K562 (cell line): ENCODE results near the gene CBX4. TPM values are rescaled to one million over a fixed set of nuclear protein-coding genes. Genes with fewer than 3 reads are reported as not detected.

Experiments
- ATF1 ChIP-seq, 2 experiments: fragments of 450-650 bp in 1 of 2; IDR thresholded peaks; 2 replicates each; pipeline ENCODE4 v1.6.1; 2016; ENCODE audit warnings: missing compliant biosample characterization in 1 of 2, missing genetic modification characterization in 1 of 2
- CBFA2T3 ChIP-seq: fragments of 450-650 bp; IDR thresholded peaks from 2 replicates; pipeline ENCODE4 v1.6.1; 2017
- CEBPG ChIP-seq, 3 experiments: fragments of 200-800 bp in 1 of 3; sonication (Bioruptor generic) in 1 of 3; sonication (generic) in 1 of 3; formaldehyde crosslinking in 1 of 3; IDR thresholded peaks in 2 of 3; conservative IDR thresholded peaks in 1 of 3; 2 replicates each; pipeline versions ENCODE4 v1.6.1 to v1.8.0; 2016 to 2022; ENCODE audit warnings: missing compliant biosample characterization in 2 of 3, missing genetic modification characterization in 2 of 3, mild to moderate bottlenecking in 1 of 3, missing genetic modification reagents in 1 of 3
- FUS ChIP-seq: fragments of 200-400 bp; formaldehyde crosslinking; optimal IDR thresholded peaks from 2 replicates; pipeline ENCODE3; 2017; ENCODE audit warnings: low read depth, low read length
- KHSRP ChIP-seq: fragments of 450-650 bp; IDR thresholded peaks from 2 replicates; pipeline ENCODE4 v1.6.1; 2017
- MCM5 ChIP-seq: fragments of 450-650 bp; IDR thresholded peaks from 2 replicates; pipeline ENCODE4 v1.6.1; 2016; ENCODE audit warnings: low read depth
- MTA1 ChIP-seq: fragments of 450-650 bp; IDR thresholded peaks from 2 replicates; pipeline ENCODE4 v1.6.1; 2017; ENCODE audit warnings: borderline replicate concordance
- POLR3A ChIP-seq: IDR thresholded peaks from 2 replicates; pipeline ENCODE4 v1.6.1; 2011; ENCODE audit warnings: borderline replicate concordance, mild to moderate bottlenecking, moderate library complexity; ENCODE audit not compliant: insufficient read length, insufficient read depth; ENCODE audit errors: extremely low read depth
- PRPF4 ChIP-seq: fragments of 200-400 bp; formaldehyde crosslinking; IDR thresholded peaks from one replicate; pipeline ENCODE4 v1.6.1; 2017; ENCODE audit warnings: low read length, low read depth, mild to moderate bottlenecking; ENCODE audit not compliant: insufficient read depth, poor library complexity, severe bottlenecking
- SOX6 ChIP-seq: fragments of 450-650 bp; IDR thresholded peaks from 2 replicates; pipeline ENCODE4 v1.6.1; 2014; ENCODE audit warnings: mild to moderate bottlenecking
- SP1 ChIP-seq: sonication (generic); formaldehyde crosslinking; IDR thresholded peaks from 2 replicates; pipeline ENCODE4 v1.8.1; 2022; ENCODE audit warnings: mild to moderate bottlenecking, missing genetic modification reagents
- THRAP3 ChIP-seq: fragments of 450-650 bp; IDR thresholded peaks from 2 replicates; pipeline ENCODE4 v1.6.1; 2016; ENCODE audit warnings: mild to moderate bottlenecking, inconsistent platforms, borderline replicate concordance
- ZNF24 ChIP-seq: fragments of 450-650 bp; IDR thresholded peaks from 2 replicates; pipeline ENCODE4 v1.6.1; 2016
- polyA plus RNA-seq, 8 experiments: library from polyadenylated mRNA; depleted of rRNA in 4 of 8; stranded (reverse) in 5 of 8; unstranded in 3 of 8; fragments of >200 nt; fragmentation: Nextera tagmentation in 2 of 8; fragmentation: Illumina TruSeq in 1 of 8; extraction: Ambion mirVana in 2 of 8; extraction: Trizol in 1 of 8; gene quantifications; 2 replicates each; pipeline versions ENCODE4 v1.2.1 to v1.2.3, GENCODE V29; 2011 to 2014; ENCODE audit warnings: inconsistent platforms in 1 of 8, missing spikeins in 1 of 8
- total RNA-seq, 7 experiments: library from RNA; depleted of rRNA in 6 of 7; stranded (reverse); fragments of >200 nt in 6 of 7; fragmentation: Illumina TruSeq in 2 of 7; extraction: Trizol in 2 of 7; gene quantifications; 2 replicates each; pipeline versions ENCODE4 v1.2.1 to v1.2.3, GENCODE V29; 2011 to 2021; ENCODE audit warnings: low replicate concordance in 1 of 7
- TF ChIP-seq, protein P1 (sequence below): sonication (generic); formaldehyde crosslinking; IDR thresholded peaks from 2 replicates; pipeline ENCODE4 v1.8.0; 2023; ENCODE audit warnings: mild to moderate bottlenecking, missing genetic modification reagents
- TF ChIP-seq, protein P2 (sequence below), 2 experiments: fragments of 150-350 bp in 1 of 2; IDR thresholded peaks; 2 replicates each; pipeline ENCODE4 v1.6.1; 2012 to 2016; ENCODE audit warnings: low read depth in 2 of 2, low read length in 2 of 2, mild to moderate bottlenecking in 1 of 2, moderate library complexity in 1 of 2

Gene CBX4
- total and polyA plus RNA-seq, 9 of the 15 experiments (the other 6 are each of a cell fraction or from before 2014, with no cell fraction given), result 0.98 to 50.5 (median 10.0) TPM

DNA sequence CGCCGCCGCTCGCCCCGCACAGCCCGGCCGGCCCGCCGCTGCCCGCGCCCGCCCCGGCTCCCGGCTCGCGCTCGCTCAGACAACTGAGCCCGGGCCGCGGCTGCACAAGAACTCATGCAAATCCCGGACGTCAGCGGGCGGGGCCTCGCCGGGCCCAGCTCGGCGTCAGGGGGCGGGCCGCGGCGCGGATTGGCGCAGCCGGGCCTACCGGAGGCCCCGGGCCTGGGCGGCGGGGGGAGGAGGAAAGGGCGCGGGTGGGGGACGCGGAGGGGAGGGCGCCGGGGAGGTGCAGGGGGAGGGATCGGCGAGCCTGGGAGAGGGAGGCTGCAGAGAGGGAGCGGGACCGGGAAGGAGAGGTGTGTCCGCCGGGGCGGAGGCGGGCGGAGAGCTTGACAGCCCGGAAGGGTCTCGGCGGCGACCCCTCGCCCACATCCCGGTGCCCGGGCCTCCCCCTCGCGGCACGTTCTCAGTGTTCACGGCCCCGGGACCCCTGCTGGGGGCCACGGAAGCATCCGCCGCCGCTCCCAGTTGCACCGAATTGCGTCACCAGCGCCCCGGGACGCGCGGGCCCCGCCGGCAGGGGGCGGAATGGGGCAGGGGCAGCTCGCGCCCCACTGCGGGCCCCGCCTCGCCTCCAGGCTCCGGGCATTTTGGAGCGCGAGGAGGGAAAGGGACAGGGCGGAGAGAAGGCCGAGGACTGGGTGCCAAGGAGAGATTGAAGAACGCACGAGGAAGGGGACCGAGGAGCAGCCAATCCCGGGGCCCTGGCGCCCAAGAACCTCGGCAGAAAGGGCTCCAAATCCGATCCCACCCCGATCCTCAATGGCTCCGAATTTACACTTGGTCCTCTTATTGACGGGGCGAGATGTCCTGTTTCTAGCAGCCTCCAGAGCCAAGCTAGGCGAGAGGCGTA is at the start of gene CBX4 (continued):
- TF ChIP-seq KHSRP (no peak), FUS (peak; percentile 61), MTA1 (peak; percentile 67), SP1 (CRISPR knock-in tag) (peak; percentile 87; the same call in 1 of the 2 replicates), SOX6 (peak; percentile 80), POLR3A (no peak), MCM5 (no peak), PRPF4 (no peak), CEBPG (CRISPR knock-in tag; IDR thresholded peaks at IDR 0.05) (peak; percentile 100), CEBPG (tag; conservative IDR thresholded peaks at IDR 0.05 in 1 of 2, IDR thresholded peaks at IDR 0.05 in 1 of 2) (peak; percentile 100), ZNF24 (peak; percentile 82), CBFA2T3 (no peak), ATF1 (CRISPR knock-in tag; IDR thresholded peaks at IDR 0.05) (no peak), ATF1 (tag; IDR thresholded peaks at IDR 0.05) (peak; percentile 94), THRAP3 (no peak)
- TF ChIP-seq, protein P1, sequence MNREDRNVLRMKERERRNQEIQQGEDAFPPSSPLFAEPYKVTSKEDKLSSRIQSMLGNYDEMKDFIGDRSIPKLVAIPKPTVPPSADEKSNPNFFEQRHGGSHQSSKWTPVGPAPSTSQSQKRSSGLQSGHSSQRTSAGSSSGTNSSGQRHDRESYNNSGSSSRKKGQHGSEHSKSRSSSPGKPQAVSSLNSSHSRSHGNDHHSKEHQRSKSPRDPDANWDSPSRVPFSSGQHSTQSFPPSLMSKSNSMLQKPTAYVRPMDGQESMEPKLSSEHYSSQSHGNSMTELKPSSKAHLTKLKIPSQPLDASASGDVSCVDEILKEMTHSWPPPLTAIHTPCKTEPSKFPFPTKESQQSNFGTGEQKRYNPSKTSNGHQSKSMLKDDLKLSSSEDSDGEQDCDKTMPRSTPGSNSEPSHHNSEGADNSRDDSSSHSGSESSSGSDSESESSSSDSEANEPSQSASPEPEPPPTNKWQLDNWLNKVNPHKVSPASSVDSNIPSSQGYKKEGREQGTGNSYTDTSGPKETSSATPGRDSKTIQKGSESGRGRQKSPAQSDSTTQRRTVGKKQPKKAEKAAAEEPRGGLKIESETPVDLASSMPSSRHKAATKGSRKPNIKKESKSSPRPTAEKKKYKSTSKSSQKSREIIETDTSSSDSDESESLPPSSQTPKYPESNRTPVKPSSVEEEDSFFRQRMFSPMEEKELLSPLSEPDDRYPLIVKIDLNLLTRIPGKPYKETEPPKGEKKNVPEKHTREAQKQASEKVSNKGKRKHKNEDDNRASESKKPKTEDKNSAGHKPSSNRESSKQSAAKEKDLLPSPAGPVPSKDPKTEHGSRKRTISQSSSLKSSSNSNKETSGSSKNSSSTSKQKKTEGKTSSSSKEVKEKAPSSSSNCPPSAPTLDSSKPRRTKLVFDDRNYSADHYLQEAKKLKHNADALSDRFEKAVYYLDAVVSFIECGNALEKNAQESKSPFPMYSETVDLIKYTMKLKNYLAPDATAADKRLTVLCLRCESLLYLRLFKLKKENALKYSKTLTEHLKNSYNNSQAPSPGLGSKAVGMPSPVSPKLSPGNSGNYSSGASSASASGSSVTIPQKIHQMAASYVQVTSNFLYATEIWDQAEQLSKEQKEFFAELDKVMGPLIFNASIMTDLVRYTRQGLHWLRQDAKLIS (CRISPR knock-in tag), result peak; percentile 85
- TF ChIP-seq, protein P2, sequence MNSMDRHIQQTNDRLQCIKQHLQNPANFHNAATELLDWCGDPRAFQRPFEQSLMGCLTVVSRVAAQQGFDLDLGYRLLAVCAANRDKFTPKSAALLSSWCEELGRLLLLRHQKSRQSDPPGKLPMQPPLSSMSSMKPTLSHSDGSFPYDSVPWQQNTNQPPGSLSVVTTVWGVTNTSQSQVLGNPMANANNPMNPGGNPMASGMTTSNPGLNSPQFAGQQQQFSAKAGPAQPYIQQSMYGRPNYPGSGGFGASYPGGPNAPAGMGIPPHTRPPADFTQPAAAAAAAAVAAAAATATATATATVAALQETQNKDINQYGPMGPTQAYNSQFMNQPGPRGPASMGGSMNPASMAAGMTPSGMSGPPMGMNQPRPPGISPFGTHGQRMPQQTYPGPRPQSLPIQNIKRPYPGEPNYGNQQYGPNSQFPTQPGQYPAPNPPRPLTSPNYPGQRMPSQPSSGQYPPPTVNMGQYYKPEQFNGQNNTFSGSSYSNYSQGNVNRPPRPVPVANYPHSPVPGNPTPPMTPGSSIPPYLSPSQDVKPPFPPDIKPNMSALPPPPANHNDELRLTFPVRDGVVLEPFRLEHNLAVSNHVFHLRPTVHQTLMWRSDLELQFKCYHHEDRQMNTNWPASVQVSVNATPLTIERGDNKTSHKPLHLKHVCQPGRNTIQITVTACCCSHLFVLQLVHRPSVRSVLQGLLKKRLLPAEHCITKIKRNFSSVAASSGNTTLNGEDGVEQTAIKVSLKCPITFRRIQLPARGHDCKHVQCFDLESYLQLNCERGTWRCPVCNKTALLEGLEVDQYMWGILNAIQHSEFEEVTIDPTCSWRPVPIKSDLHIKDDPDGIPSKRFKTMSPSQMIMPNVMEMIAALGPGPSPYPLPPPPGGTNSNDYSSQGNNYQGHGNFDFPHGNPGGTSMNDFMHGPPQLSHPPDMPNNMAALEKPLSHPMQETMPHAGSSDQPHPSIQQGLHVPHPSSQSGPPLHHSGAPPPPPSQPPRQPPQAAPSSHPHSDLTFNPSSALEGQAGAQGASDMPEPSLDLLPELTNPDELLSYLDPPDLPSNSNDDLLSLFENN (IDR thresholded peaks at IDR 0.05; ENCODE audit: low read depth in 2 of 2, low read length in 2 of 2), result peak in 1 of 2 experiments; percentile 75; a peak in 2 of 4 replicates
